HG03575 (cell line): Measurements from ENCODE around the gene SUCLG1.
"Not testable (repeated sequence)": the region's sequence is repeated elsewhere in the genome, so short reads cannot be mapped to it uniquely, and the experiment has no call there.

Experiments used
- ATAC-seq: cut with Tn5 transposase; IDR thresholded peaks from one replicate; pipeline ENCODE4 v1.9.1; 2021; ENCODE audit not compliant: unreplicated experiment, insufficient number of reproducible peaks, low FRiP score; ENCODE audit errors: extremely low read depth

SUCLG1 gene

GRCh38 chr2:84472856-84473565, 13.9 kb upstream of the SUCLG1 start:
- no peak for ATAC-seq

- ATAC-seq = not testable (repeated sequence)
Measured at GRCh38 chr2:84472423-84472822, 13.3 kb upstream of the SUCLG1 start.

GRCh38 chr2:84467389-84467788, 8.3 kb upstream of the SUCLG1 start:
- ATAC-seq = no peak

DNA sequence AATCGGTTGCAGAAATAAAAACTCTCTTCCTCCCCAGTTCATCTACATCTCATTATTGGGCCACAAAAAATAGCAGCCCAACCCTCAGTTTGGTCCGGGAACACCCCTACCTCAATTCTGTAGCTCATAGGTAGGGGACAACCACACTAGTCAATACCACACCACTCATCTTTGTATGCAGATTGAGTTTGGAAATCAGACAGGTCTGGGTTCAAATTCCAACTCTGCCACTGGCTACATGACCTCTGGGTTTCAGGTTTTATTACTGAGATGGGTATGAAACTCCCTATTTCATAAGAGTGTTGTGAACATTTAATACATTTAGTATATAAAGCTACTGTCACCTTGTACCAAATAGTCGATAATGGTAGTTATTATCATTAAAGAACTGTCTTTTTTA, 2.2 kb upstream of the SUCLG1 start:
- no peak for ATAC-seq

- no peak for ATAC-seq
Measured at GRCh38 chr2:84460670-84461069, 1.6 kb upstream of the SUCLG1 start.

- no peak for ATAC-seq
Measured at GRCh38 chr2:84459944-84460429, 907 bp upstream of the SUCLG1 start.

GRCh38 chr2:84458551-84459017, 496 bp downstream of the SUCLG1 start:
- no peak for ATAC-seq

DNA sequence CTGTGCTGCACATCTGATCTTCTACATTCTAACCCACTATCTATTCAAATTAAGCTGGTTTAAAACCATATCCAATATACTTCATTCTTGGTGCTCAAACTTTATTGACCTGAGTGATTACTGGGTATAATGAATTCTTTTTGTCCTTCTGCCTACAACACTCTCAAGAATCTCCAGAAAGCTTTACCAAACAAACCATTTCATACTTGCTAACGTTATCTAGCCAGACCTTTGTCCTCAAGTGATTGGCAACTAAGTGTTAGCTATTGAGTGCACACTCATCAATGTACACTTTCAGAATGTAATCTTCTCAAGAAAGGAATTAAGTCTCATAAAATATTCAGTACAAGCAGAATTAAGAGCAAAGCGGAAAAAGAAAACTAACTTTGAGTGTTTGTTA, 1.4 kb downstream of the SUCLG1 start:
- ATAC-seq = no peak

DNA sequence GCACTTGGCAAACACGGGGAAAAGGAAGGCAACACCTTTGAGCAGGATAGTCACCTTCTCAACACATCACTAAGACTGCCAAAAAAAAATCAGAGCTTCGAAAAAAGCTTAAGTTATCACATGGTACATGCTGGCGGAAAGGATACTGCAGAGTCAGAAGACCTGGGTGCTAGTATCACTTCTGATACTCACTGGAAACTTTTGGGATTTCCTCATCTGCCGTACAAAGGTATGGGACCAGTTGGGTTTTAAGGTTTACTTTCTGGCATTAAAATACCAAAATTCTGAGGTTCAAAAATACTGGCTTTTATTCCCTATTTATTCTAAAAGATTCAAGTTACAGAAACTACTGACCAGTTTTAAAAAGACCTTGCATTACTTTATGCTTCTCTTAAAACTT, 2.9 kb downstream of the SUCLG1 start:
- ATAC-seq = no peak

- ATAC-seq = no peak
Measured at GRCh38 chr2:84454581-84454980, 4.5 kb downstream of the SUCLG1 start.

DNA sequence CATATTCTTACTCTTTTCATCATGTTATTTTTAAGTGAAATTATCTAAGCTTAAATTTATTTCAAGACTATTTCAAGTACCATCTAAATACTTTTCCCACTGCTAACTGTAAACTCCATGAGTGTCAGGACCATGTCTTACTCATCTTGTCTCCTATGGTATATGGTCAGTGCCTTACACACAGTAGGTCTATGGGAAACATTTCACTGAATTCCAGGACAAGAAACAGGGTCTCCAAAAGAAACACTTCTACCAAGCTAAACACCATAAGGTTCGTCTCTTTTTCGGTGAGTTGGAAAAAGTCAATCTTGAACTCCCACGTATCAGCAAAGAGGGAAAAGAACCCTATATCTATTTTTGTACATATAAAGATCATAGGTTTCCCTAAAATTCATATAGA, 6.5 kb downstream of the SUCLG1 start:
- no peak for ATAC-seq

DNA sequence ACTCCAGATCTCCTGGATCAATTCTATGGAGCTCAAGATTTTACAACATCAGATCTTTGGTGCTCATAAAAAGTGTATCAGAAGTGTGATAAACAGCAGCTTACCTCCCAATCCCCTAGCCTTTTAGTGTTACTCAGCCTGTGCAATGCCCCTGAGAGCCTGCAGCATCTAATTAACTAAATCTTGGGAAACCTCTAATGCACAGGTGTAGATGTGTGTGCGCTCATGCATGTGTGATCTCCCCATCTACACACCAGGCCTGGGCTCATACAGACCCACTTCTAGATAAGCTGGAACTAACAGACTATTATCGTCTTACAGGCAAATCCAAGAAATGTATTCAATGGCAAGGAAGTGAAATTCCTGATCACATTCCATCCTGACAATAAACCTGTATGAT, 7.5 kb downstream of the SUCLG1 start:
- ATAC-seq = no peak

- no peak for ATAC-seq
Measured at GRCh38 chr2:84450288-84451227, 8.5 kb downstream of the SUCLG1 start.

- no peak for ATAC-seq
Measured at GRCh38 chr2:84449711-84450110, 9.4 kb downstream of the SUCLG1 start.

GRCh38 chr2:84449055-84449454, 10.0 kb downstream of the SUCLG1 start:
- ATAC-seq = no peak

GRCh38 chr2:84443477-84443876, 15.6 kb downstream of the SUCLG1 start:
- no peak for ATAC-seq

- ATAC-seq = no peak
Measured at GRCh38 chr2:84442888-84443287, 16.2 kb downstream of the SUCLG1 start.

- ATAC-seq = no peak
Measured at GRCh38 chr2:84441505-84441904, 17.6 kb downstream of the SUCLG1 start.

- no peak for ATAC-seq
Measured at GRCh38 chr2:84441036-84441435, 18.0 kb downstream of the SUCLG1 start.
